PC-9 (cell line): Measurements from ENCODE around the gene GLUD2.

Experiments
- CTCF ChIP-seq: fragments of 200-600 bp; sonication (generic); conservative IDR thresholded peaks from 2 replicates; pipeline ENCODE4 v1.6.1; 2017; ENCODE audit warnings: mixed run types, antibody characterized with exemption, mild to moderate bottlenecking, moderate library complexity
- EZH2 ChIP-seq: fragments of 200-600 bp; sonication (generic); IDR thresholded peaks from 2 replicates; pipeline ENCODE4 v1.8.0; 2017; ENCODE audit warnings: antibody characterized with exemption, low read depth

GRCh38 chrX:120999413-120999812, 48.0 kb upstream of the GLUD2 start:
- TF ChIP-seq CTCF = no peak
- TF ChIP-seq EZH2 = no peak
